Measurements from ENCODE around the gene UNC13D.

GRCh38 chr17:75777296-75777922 lies 66.8 kb downstream of the UNC13D start:
- TF ChIP-seq POLR2A (IDR thresholded peaks at IDR 0.05) (no peak), CTCF (IDR thresholded peaks at IDR 0.05) (no peak), POLR2AphosphoS5 (IDR thresholded peaks at IDR 0.05) (no peak), EP300 (IDR thresholded peaks at IDR 0.05; ENCODE audit: low read depth) (no peak)

Data from transverse colon (tissue), 4 donors.